Mesothelial cell of epicardium (in vitro differentiated cells): ENCODE data around the gene TMEM161A. TPM values are rescaled to one million over a fixed set of nuclear protein-coding genes. Genes with fewer than 3 reads are reported as not detected.

ENCODE experiments used
- DNase-seq, 2 experiments: peaks; one replicate each; pipeline ENCODE4 v3.0.0; 2021; ENCODE audit warnings: low spot score in 2 of 2; ENCODE audit not compliant: unreplicated experiment in 2 of 2
- H3K27ac Mint-ChIP-seq: 2 replicates; pipeline ENCODE4 v1.8.0; 2021; ENCODE audit warnings: mixed read lengths
- H3K27me3 Mint-ChIP-seq: 2 replicates; pipeline ENCODE4 v1.8.0; 2021; ENCODE audit warnings: low read depth, mixed read lengths
- H3K36me3 Mint-ChIP-seq: 2 replicates; pipeline ENCODE4 v1.8.0; 2021; ENCODE audit warnings: mixed read lengths
- H3K4me1 Mint-ChIP-seq: 2 replicates; pipeline ENCODE4 v1.8.0; 2021; ENCODE audit warnings: mixed read lengths
- H3K4me3 Mint-ChIP-seq: 2 replicates; pipeline ENCODE4 v1.8.0; 2021; ENCODE audit warnings: mild to moderate bottlenecking, moderate library complexity, mixed read lengths
- H3K9me3 Mint-ChIP-seq: 2 replicates; pipeline ENCODE4 v1.8.0; 2021; ENCODE audit warnings: mixed read lengths
- CTCF ChIP-seq: fragments of 200-600 bp; sonication (generic); IDR thresholded peaks from one replicate; pipeline ENCODE4 v1.5.0; 2021; ENCODE audit warnings: antibody characterized with exemption; ENCODE audit not compliant: unreplicated experiment
- total RNA-seq: library from RNA; stranded (reverse); gene quantifications from 3 replicates; pipeline ENCODE4 v1.2.1, GENCODE V29; 2021

TMEM161A gene
- total RNA-seq, 1 donor from 2014 or later = 45.5 TPM

- peaks cover 3% of the 10 kb centered on the region for H3K36me3 Mint-ChIP-seq
- no peak overlapping the region for H3K27ac Mint-ChIP-seq
- no peak for TF ChIP-seq CTCF
- no peaks in the 10 kb centered on the region for H3K9me3 Mint-ChIP-seq
- DNase-seq = no peak
- H3K27me3 Mint-ChIP-seq = no peaks in the 10 kb centered on the region
- H3K4me3 Mint-ChIP-seq = no peak overlapping the region
- no peaks in the 10 kb centered on the region for H3K4me1 Mint-ChIP-seq
These were observed 58.7 kb downstream of the TMEM161A start for GRCh38 chr19:19079571-19079970.

- Mint-ChIP-seq H3K9me3 (no peaks in the 10 kb centered on the region), H3K27ac (no peak overlapping the region), H3K27me3 (no peaks in the 10 kb centered on the region), H3K4me1 (no peaks in the 10 kb centered on the region), H3K36me3 (peaks cover 3% of the 10 kb centered on the region), H3K4me3 (no peak overlapping the region)
- no peak for DNase-seq
- no peak for TF ChIP-seq CTCF
These were observed 59.5 kb downstream of the TMEM161A start for GRCh38 chr19:19078801-19079200.

GRCh38 chr19:19077103-19077502, 61.2 kb downstream of the TMEM161A start:
- no peak for TF ChIP-seq CTCF
- no peak overlapping the region for H3K4me3 Mint-ChIP-seq
- peaks cover 5% of the 10 kb centered on the region for H3K36me3 Mint-ChIP-seq
- no peaks in the 10 kb centered on the region for H3K9me3 Mint-ChIP-seq
- DNase-seq = no peak
- peaks cover 1% of the 10 kb centered on the region for H3K4me1 Mint-ChIP-seq
- no peak overlapping the region for H3K27ac Mint-ChIP-seq
- no peaks in the 10 kb centered on the region for H3K27me3 Mint-ChIP-seq

DNA sequence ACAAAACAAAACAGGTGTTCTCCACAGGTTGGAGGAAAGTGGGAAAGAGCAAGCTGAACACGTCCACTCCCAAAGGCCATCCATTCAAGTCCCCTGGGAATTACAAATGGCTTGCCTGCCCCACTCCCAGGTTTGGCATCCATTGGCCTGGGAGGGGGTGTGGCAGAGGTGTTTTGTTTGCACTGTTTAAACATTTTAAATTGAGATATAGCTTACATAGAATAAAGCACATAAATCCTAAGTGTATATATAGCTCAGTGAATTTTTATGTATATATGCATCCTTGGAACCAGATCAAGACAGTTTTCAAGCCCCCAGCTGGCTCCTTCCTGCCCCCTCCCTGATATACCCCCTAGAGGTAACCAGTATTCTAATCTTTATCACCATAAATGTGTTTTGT, 61.8 kb downstream of the TMEM161A start:
- Mint-ChIP-seq H3K4me1 (peaks cover 1% of the 10 kb centered on the region), H3K4me3 (no peak overlapping the region), H3K27me3 (no peaks in the 10 kb centered on the region), H3K9me3 (no peaks in the 10 kb centered on the region), H3K27ac (no peak overlapping the region), H3K36me3 (peaks cover 5% of the 10 kb centered on the region)
- TF ChIP-seq CTCF = no peak
- DNase-seq = no peak

- H3K27me3 Mint-ChIP-seq = no peaks in the 10 kb centered on the region
- peaks cover 1% of the 10 kb centered on the region for H3K4me1 Mint-ChIP-seq
- H3K9me3 Mint-ChIP-seq = no peaks in the 10 kb centered on the region
- TF ChIP-seq CTCF = no peak
- H3K36me3 Mint-ChIP-seq = peaks cover 7% of the 10 kb centered on the region
- H3K4me3 Mint-ChIP-seq = no peak overlapping the region
- DNase-seq = no peak
- H3K27ac Mint-ChIP-seq = no peak overlapping the region
These were observed 63.2 kb downstream of the TMEM161A start for GRCh38 chr19:19075126-19075525.

- Mint-ChIP-seq H3K27me3 (no peaks in the 10 kb centered on the region), H3K36me3 (peaks cover 7% of the 10 kb centered on the region), H3K9me3 (no peaks in the 10 kb centered on the region), H3K4me3 (no peak overlapping the region), H3K4me1 (peaks cover 1% of the 10 kb centered on the region), H3K27ac (no peak overlapping the region)
- TF ChIP-seq CTCF = no peak
- DNase-seq = no peak
These were observed 63.9 kb downstream of the TMEM161A start for GRCh38 chr19:19074196-19074882.
